C4-2B (cell line): ENCODE data around the gene HMG20B.

Source experiments
- ZFX ChIP-seq: fragments of 450-650 bp; IDR thresholded peaks from 2 replicates; pipeline ENCODE4 v1.6.1; 2017
- TF ChIP-seq, protein P1 (sequence below): fragments of 450-650 bp; conservative IDR thresholded peaks from 2 replicates; pipeline ENCODE4 v1.5.1; 2017; ENCODE audit warnings: mild to moderate bottlenecking

DNA sequence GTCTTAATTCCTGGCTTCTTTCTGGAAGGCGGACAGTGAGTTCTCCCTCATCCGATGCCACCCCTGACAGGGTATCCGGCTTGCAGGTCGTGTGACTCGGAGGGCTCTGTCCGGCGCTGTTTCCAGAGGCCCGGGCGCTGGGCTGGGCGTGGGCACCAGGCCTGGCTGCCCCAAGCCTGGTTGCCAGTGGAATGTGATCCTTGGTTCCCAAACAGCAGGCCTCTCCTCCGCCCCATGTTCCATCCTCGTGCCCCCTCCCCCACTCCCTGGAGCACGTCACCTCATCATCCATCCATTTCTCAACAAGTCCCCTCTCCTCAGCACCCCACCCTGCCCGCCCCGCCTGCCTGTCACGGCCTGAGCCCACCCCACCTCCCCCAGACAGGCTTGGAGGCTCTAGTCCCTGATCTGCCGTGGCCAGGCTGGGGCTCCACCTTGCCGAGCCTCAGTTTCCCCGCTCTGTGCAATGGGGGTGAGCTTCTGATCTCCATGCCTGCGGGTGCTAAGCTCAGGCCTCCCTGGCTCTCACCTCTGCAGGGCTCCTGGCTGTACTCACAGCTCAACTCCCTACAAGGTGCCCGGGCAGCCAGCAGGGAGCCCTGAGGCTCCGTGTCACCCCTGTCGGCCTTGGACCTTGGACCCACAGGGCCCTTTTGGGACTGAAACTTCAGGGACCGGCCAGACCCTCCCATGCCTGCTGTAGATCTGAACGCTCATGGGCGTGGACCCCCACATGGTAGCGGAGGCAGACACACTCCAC is 31.7 kb downstream of the HMG20B start:
- TF ChIP-seq, protein P1, sequence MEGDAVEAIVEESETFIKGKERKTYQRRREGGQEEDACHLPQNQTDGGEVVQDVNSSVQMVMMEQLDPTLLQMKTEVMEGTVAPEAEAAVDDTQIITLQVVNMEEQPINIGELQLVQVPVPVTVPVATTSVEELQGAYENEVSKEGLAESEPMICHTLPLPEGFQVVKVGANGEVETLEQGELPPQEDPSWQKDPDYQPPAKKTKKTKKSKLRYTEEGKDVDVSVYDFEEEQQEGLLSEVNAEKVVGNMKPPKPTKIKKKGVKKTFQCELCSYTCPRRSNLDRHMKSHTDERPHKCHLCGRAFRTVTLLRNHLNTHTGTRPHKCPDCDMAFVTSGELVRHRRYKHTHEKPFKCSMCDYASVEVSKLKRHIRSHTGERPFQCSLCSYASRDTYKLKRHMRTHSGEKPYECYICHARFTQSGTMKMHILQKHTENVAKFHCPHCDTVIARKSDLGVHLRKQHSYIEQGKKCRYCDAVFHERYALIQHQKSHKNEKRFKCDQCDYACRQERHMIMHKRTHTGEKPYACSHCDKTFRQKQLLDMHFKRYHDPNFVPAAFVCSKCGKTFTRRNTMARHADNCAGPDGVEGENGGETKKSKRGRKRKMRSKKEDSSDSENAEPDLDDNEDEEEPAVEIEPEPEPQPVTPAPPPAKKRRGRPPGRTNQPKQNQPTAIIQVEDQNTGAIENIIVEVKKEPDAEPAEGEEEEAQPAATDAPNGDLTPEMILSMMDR = no peak
- no peak for TF ChIP-seq ZFX
